NCI-H446 (cell line): ENCODE results near the gene C20orf144.

Experiments
- DNase-seq, 2 experiments: peaks; one replicate each; lab custom pipeline; 2025; lab: John Stamatoyannopoulos, UW

Gene C20orf144

GRCh38 chr20:33664762-33665144 lies 2.6 kb downstream of the C20orf144 start:
- DNase-seq, result no peak

- no peak for DNase-seq
Measured at GRCh38 chr20:33666293-33667244, 4.4 kb downstream of the C20orf144 start, which contains the start of gene ACTL10. Gene ACTL10, plus strand, starts transcription at chr20:33666943. Its CDS starts 555 bp downstream, at chr20:33667498.

- DNase-seq, result no peak
Measured at GRCh38 chr20:33667245-33667675, 5.1 kb downstream of the C20orf144 start.

DNA sequence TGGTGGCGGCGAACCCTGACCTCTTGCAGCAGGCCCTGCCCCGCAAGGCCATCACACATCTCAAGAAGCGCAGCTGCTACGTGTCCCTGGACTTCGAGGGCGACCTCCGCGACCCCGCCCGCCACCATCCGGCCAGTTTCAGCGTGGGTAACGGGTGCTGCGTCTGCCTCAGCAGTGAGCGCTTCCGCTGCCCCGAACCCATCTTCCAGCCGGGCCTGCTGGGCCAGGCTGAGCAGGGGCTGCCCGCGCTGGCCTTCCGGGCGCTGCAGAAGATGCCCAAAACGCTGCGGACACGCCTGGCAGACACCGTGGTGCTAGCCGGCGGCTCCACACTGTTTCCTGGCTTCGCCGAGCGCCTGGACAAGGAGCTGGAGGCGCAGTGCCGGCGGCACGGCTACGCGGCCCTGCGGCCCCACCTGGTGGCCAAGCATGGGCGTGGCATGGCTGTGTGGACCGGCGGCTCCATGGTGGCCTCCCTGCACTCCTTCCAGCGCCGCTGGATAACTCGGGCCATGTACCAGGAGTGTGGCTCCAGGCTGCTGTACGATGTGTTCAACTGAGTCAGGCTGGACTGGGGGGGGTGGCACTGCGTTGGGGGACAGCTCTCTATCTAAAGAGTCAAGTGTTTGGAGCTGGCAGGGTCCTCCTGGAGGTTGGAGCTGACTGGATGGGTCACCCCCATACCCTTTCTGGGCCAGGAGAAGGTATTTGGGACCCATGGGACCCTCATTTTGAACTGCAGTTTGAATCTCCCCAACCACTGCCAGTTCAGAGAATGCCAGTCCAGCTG lies 5.7 kb downstream of the C20orf144 start:
- no peak for DNase-seq

- no peak for DNase-seq
Measured at GRCh38 chr20:33668466-33669155, 6.5 kb downstream of the C20orf144 start.

DNA sequence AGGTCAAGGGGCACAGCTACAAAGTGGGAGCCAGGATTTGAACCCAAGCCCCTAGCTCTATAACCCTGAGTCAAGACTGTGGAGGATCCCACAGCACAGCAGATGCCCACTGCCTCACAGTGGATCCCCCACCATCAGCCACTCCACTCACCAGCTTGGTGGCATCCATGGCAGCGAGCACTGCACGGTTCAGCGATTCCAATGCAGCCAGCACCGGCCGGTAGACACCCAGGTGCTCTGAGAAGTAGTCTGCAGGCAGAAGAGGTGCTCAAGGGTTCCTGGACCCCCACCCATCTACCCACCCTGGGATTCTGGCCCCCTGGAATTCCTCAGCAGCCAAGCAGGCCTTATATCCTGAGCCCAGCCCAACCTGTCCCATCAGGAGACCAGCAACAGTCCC lies 7.1 kb downstream of the C20orf144 start:
- DNase-seq, result no peak

- DNase-seq, result no peak
Measured at GRCh38 chr20:33669873-33670640, 7.9 kb downstream of the C20orf144 start.

- no peak for DNase-seq
Measured at GRCh38 chr20:33670715-33671499, 8.8 kb downstream of the C20orf144 start.

- peak in 1 of 2 experiments; percentile 27 for DNase-seq
Measured at GRCh38 chr20:33671573-33672288, 9.6 kb downstream of the C20orf144 start.

DNA sequence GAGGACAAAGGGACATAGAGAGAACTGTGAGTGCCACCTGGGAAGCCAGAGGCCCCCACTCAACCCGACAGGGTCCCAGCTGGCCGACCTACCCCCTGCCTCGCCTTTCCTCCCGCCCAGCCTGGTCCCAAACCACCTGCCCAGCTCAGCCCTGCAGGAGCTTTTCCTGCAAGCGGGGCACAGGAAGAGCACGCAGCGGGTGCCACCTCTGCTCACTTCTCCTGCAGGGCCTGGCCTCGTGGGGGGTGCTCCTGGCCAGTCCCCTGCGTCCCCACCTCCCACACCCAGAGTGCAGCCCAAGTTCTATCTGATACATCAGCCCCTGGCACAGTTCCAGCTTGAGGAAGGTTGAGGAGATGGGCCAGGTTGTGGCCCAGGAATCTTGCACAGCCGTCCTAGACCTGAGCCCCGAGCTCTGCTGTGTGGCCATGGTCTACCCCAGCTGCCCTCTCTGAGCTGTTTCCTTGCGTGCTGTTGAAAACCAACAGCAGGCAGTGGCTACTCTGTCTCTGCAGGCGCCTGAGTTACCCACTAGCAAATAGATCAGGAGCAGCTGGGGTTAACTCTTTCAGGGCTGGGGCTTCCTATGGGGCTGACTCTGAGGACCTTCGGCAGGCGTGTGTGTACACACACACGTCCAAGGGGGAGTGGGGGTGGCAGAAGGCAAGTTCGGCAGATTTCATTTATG lies 10.4 kb downstream of the C20orf144 start:
- peak in 1 of 2 experiments; percentile 61 for DNase-seq

DNA sequence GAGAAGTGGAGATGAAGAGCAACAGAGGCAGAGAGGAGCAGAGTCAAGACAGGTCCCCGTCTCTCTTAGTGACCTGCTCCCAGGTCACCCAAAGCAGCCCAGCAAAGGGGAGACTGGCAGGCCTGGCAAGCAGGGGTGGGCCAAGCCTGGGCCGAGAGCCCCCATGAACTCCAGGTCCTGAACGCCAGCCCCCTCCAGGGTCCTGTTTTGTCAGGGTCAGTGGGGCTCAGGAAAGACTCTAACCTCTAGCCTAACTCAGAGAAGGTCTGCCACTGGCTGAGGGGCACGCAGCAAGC lies 10.9 kb downstream of the C20orf144 start:
- DNase-seq, result no peak

GRCh38 chr20:33673410-33674293 lies 11.5 kb downstream of the C20orf144 start:
- no peak for DNase-seq

DNA sequence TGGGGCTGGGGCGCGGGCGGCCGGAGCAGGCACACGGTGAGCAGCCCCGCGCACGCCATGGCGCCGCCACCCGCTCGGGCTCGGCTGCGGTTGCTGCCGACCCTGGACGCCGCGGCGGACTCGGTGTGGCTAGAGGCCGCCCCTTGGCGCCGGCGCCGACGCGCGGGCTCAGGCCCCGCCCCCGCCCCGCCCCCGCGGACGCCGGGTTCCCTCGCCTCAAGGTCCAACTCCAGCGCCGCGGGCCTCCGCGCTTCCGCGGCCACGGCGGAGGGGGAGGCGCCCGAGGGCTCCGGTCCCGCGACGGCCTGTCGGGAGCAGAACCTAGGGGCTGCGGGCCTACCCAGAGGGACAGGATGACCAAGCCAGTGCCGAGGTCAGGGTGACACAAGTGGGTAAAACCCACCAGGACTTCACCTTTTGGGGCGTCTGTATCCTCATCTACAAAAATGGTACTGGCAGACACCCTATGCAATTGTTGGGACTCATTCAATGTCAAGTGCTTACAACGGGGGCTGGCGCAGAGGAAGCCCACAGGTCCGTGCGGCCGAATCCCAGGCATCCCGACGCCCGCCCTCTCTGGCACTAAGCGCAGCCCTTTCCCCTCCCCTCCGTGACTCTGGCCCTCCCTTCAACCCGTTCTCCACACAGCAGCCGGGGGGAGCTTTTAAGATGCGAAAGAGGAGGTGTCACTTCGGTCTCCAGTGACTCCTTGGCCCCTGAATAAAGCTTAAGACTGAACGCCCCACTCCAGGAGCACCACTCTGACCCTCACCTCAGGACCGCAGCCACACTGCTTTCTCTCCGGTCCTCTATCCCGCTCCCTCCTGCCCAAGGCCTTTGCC lies 12.4 kb downstream of the C20orf144 start, which contains the start of gene NECAB3:
Gene NECAB3, minus strand, starts transcription at position 135 of the 842 bp plus-strand sequence. Its CDS starts 76 bp downstream, at position 59.
- peak; percentile 43 to 82 for DNase-seq

DNA sequence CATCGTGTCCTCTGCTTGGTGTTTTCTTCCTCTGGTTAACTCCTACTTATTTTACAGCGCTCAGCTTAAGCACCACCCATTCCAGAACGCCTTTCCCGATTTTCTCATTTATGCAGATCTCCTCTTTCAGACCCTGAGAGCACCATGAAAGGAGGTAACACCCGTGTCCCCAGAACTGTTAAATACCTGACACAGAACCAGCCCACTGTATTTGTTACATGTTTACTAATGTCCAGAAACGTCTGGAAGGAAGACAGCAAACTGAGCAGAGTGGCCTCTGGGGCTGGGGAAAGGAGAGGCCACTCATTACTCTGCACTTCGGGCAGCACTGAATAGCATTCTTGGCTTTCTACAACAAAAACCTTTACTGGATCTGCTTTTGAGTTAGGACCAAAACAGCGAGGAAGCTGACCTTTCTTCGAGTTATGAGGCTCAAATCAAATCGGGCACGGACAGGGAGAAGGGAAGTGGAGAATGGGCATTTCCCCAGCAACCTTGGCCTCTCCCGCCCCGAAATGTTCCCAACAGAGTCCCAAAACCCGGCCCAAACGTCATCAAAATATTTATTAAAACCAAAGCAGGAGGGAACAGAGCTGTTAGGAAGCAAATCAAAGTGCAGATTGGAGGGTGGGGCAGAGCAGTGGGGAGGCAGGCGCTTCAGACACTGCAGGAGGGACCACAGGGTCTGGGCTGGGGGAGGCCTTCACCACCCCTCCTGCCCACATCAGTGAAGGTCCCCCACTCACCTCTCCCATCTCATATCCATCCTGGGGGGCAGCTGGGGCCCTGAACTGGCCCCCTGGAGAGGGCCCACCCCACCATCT lies 13.2 kb downstream of the C20orf144 start:
- DNase-seq, result no peak

- no peak for DNase-seq
Measured at GRCh38 chr20:33676121-33676520, 14.0 kb downstream of the C20orf144 start.
